Spleen (tissue), 7 donors: ENCODE data around the gene CLIC5.

Experiments
- POLR2A ChIP-seq, 3 donors: fragments of 450-650 bp; IDR thresholded peaks; one replicate each; pipeline ENCODE4 v1.5.1; 2017; ENCODE audit warnings: antibody characterized with exemption in 3 of 3, mild to moderate bottlenecking in 1 of 3
- POLR2AphosphoS5 ChIP-seq, 3 donors: sonication (generic); formaldehyde crosslinking; IDR thresholded peaks; one replicate each; pipeline ENCODE4 v1.5.1; 2017; ENCODE audit warnings: antibody characterized with exemption in 3 of 3
- TF ChIP-seq, protein P1 (sequence below), 11 experiments: fragments of 200-600 bp in 7 of 11; fragments of 450-650 bp in 4 of 11; sonication (generic) in 4 of 11; IDR thresholded peaks in 8 of 11; conservative IDR thresholded peaks in 3 of 11; 1 replicate in 7 of 11; 2 replicates in 4 of 11; pipeline versions ENCODE4 v1.4.0 to v1.8.0; 2016 to 2021; ENCODE audit warnings: antibody characterized with exemption in 11 of 11, inconsistent platforms in 4 of 11, mild to moderate bottlenecking in 1 of 11
- donor health status: DM: no; HTN: no; CAD: no; lungs with moderate emphysema.
- donor health status: DM: no; HTN: no; CAD: no.
- donor health status: DM: no; HTN: no; CAD: no.

DNA sequence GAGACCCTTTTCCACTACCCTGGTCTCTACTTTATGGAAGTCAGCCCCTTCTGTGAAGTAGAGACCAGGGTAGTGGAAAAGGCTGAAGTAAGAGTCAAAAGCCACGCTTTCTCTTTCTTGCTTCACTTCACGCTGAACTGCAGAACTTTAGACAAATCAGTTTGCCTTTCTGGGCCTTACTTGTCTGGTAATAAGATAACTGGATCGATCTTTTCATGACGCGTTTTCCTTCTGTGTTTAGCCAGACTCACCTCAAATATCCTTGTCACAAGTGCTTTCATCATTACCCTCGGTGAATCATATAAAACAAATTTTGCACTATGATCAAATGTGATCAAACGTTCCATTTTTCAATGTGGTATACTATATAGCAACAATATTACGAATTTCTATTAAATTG, 170.7 kb downstream of the CLIC5 start:
- TF ChIP-seq, protein P1, sequence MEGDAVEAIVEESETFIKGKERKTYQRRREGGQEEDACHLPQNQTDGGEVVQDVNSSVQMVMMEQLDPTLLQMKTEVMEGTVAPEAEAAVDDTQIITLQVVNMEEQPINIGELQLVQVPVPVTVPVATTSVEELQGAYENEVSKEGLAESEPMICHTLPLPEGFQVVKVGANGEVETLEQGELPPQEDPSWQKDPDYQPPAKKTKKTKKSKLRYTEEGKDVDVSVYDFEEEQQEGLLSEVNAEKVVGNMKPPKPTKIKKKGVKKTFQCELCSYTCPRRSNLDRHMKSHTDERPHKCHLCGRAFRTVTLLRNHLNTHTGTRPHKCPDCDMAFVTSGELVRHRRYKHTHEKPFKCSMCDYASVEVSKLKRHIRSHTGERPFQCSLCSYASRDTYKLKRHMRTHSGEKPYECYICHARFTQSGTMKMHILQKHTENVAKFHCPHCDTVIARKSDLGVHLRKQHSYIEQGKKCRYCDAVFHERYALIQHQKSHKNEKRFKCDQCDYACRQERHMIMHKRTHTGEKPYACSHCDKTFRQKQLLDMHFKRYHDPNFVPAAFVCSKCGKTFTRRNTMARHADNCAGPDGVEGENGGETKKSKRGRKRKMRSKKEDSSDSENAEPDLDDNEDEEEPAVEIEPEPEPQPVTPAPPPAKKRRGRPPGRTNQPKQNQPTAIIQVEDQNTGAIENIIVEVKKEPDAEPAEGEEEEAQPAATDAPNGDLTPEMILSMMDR (IDR thresholded peaks at IDR 0.05 in 8 of 11, conservative IDR thresholded peaks at IDR 0.05 in 3 of 11): no peak
- no peak for TF ChIP-seq POLR2A (IDR thresholded peaks at IDR 0.05)
- no peak for TF ChIP-seq POLR2AphosphoS5 (IDR thresholded peaks at IDR 0.05)
